ENCODE results near the gene GLP2R.

GLP2R gene

DNA sequence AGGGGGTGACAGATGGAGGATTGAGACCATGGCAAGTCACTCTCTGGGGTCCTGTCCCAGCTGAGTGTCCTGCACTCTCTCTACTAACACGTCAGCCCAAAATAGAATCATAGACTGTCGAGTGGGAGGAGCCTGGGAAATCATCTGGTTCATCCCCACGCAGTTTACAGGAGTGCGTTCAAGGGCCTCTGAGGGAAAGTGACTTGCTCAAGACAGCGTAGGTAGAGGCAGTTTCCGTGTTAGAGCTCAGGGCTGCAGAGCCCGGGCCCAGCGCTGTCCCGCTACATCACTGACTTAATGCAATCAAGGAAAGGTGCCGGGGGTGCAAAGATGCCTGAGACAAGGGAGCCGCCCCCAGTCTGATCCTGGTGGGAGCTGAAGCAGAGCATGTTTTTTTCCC is 14.2 kb upstream of the GLP2R start:
- Histone ChIP-seq H3K27ac (replicated peaks) (no peak overlapping the region), H3K27me3 (ENCODE audit: insufficient read depth, poor library complexity, severe bottlenecking) (no peaks in the 10 kb centered on the region), H3K4me3 (replicated peaks; ENCODE audit: insufficient read depth, low read length) (no peak overlapping the region)
- TF ChIP-seq POLR2AphosphoS5 (IDR thresholded peaks at IDR 0.05; ENCODE audit: low read depth) (no peak), SPI1 (IDR thresholded peaks at IDR 0.05; ENCODE audit: borderline replicate concordance, low read depth) (no peak), GABPA (IDR thresholded peaks at IDR 0.05; ENCODE audit: low read depth) (no peak)
- TF ChIP-seq, protein P1, sequence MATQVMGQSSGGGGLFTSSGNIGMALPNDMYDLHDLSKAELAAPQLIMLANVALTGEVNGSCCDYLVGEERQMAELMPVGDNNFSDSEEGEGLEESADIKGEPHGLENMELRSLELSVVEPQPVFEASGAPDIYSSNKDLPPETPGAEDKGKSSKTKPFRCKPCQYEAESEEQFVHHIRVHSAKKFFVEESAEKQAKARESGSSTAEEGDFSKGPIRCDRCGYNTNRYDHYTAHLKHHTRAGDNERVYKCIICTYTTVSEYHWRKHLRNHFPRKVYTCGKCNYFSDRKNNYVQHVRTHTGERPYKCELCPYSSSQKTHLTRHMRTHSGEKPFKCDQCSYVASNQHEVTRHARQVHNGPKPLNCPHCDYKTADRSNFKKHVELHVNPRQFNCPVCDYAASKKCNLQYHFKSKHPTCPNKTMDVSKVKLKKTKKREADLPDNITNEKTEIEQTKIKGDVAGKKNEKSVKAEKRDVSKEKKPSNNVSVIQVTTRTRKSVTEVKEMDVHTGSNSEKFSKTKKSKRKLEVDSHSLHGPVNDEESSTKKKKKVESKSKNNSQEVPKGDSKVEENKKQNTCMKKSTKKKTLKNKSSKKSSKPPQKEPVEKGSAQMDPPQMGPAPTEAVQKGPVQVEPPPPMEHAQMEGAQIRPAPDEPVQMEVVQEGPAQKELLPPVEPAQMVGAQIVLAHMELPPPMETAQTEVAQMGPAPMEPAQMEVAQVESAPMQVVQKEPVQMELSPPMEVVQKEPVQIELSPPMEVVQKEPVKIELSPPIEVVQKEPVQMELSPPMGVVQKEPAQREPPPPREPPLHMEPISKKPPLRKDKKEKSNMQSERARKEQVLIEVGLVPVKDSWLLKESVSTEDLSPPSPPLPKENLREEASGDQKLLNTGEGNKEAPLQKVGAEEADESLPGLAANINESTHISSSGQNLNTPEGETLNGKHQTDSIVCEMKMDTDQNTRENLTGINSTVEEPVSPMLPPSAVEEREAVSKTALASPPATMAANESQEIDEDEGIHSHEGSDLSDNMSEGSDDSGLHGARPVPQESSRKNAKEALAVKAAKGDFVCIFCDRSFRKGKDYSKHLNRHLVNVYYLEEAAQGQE (IDR thresholded peaks at IDR 0.05; ENCODE audit: insufficient replicate concordance, low read depth), result no peak
- TF ChIP-seq, protein P2, sequence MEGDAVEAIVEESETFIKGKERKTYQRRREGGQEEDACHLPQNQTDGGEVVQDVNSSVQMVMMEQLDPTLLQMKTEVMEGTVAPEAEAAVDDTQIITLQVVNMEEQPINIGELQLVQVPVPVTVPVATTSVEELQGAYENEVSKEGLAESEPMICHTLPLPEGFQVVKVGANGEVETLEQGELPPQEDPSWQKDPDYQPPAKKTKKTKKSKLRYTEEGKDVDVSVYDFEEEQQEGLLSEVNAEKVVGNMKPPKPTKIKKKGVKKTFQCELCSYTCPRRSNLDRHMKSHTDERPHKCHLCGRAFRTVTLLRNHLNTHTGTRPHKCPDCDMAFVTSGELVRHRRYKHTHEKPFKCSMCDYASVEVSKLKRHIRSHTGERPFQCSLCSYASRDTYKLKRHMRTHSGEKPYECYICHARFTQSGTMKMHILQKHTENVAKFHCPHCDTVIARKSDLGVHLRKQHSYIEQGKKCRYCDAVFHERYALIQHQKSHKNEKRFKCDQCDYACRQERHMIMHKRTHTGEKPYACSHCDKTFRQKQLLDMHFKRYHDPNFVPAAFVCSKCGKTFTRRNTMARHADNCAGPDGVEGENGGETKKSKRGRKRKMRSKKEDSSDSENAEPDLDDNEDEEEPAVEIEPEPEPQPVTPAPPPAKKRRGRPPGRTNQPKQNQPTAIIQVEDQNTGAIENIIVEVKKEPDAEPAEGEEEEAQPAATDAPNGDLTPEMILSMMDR (IDR thresholded peaks at IDR 0.05; ENCODE audit: insufficient read depth, low read length), result no peak
- DNase-seq (ENCODE audit: low read depth in 1 of 2, low spot score in 1 of 2), result no peak

DNA sequence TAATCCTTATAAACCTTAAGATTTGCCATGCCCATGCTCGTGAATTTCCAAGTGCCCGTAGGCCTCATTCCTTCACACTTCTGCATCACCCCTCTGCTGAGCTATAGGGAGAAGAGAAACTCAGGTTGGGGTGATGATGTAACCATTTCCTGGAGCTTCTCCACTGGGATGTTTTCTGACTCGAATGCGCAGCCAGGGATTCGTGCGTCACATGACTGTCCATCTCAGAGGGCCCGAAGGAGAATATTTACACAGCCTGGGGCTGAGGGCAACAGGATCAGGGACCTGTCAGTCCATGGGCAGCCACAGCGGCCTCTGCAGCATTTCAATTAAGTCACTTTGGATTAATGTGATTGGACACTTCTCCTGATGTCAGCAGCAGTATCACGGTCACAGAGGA is 12.6 kb upstream of the GLP2R start:
- TF ChIP-seq, protein P1 (IDR thresholded peaks at IDR 0.05; ENCODE audit: insufficient replicate concordance, low read depth), result no peak
- TF ChIP-seq, protein P2 (IDR thresholded peaks at IDR 0.05; ENCODE audit: insufficient read depth, low read length), result no peak
- TF ChIP-seq POLR2AphosphoS5 (IDR thresholded peaks at IDR 0.05; ENCODE audit: low read depth) (no peak), SPI1 (IDR thresholded peaks at IDR 0.05; ENCODE audit: borderline replicate concordance, low read depth) (no peak), GABPA (IDR thresholded peaks at IDR 0.05; ENCODE audit: low read depth) (no peak)
- Histone ChIP-seq H3K4me3 (replicated peaks; ENCODE audit: insufficient read depth, low read length) (no peak overlapping the region), H3K27me3 (ENCODE audit: insufficient read depth, poor library complexity, severe bottlenecking) (no peaks in the 10 kb centered on the region), H3K27ac (replicated peaks) (no peak overlapping the region)
- DNase-seq (ENCODE audit: low read depth in 1 of 2, low spot score in 1 of 2), result no peak

DNA sequence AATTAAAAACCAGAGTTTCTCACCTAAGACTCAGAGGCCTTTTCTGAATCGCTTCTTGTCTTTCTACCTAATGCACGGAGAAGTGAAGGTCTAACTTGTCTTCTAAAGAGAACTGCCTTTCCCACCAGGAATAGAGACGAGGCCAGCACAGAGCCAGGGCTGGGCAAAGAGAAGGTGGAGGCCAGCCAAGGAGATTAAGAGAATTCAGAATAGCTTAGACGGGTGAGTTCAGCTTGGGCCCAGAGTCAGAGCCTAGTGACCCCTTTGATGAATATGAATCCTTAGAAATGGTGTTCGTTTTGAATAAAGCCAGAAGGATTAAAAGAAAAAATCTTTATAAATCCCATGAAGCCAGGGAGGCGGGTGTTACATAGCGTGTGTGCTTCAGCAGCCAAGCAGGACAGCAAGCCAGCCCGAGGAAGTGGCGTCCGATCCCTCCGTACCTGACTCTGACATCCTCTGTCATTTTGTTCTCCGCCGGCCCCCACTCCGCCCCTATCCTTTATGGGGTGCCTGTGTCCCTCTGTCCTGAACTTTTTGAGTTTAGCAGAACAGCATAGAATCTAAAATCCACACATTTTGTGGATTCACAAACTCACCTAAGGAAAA is 11.3 kb upstream of the GLP2R start:
- TF ChIP-seq, protein P1 (IDR thresholded peaks at IDR 0.05; ENCODE audit: insufficient replicate concordance, low read depth), result no peak
- no peak for TF ChIP-seq SPI1 (IDR thresholded peaks at IDR 0.05; ENCODE audit: borderline replicate concordance, low read depth)
- TF ChIP-seq, protein P2 (IDR thresholded peaks at IDR 0.05; ENCODE audit: insufficient read depth, low read length), result no peak
- no peak for TF ChIP-seq GABPA (IDR thresholded peaks at IDR 0.05; ENCODE audit: low read depth)
- TF ChIP-seq POLR2AphosphoS5 (IDR thresholded peaks at IDR 0.05; ENCODE audit: low read depth), result no peak
- Histone ChIP-seq H3K27me3 (ENCODE audit: insufficient read depth, poor library complexity, severe bottlenecking) (no peaks in the 10 kb centered on the region), H3K4me3 (replicated peaks; ENCODE audit: insufficient read depth, low read length) (no peak overlapping the region), H3K27ac (replicated peaks) (no peak overlapping the region)
- DNase-seq (ENCODE audit: low read depth in 1 of 2, low spot score in 1 of 2), result no peak
